Stimulated activated CD8-positive, alpha-beta memory T cell treated with anti-CD3 and anti-CD28 coated beads, Interleukin-2, amount 100 ng/mL, for 48 hours (primary cell): Measurements from ENCODE around the gene RITA1.

Experiments used
- DNase-seq, 2 donors: peaks; one replicate each; pipeline ENCODE4 v3.0.0-alpha.2; 2020; ENCODE audit warnings: low read depth in 2 of 2

The RITA1 gene

GRCh38 chr12:113152835-113153814 lies 32.4 kb upstream of the RITA1 start:
- peak; percentile 41 to 49 for DNase-seq

GRCh38 chr12:113154351-113154973 lies 31.1 kb upstream of the RITA1 start:
- DNase-seq, result no peak

DNA sequence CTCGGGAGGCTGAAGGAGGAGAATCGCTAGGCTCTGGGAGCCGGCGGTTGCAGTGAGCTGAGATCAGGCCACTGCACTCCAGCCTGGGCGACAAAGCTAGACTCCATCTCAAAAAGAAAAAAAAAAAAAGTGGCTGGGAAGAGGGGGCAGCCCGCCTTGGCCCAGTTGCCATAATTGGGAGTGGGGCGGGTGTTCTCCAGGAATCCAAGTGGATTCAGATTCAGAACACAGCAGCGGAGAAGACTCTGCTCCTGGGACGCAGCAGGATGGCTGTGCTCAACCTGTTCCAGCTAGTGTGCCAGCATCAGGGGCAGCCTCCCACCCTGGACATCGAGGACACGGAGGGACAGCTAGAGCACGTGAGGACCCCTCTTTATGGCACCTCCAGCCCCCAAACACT lies 30.5 kb upstream of the RITA1 start:
- DNase-seq, result no peak

GRCh38 chr12:113155646-113156045 lies 29.9 kb upstream of the RITA1 start:
- no peak for DNase-seq

GRCh38 chr12:113157218-113157859 lies 28.2 kb upstream of the RITA1 start:
- no peak for DNase-seq

GRCh38 chr12:113158439-113159203 lies 26.9 kb upstream of the RITA1 start:
- no peak for DNase-seq

DNA sequence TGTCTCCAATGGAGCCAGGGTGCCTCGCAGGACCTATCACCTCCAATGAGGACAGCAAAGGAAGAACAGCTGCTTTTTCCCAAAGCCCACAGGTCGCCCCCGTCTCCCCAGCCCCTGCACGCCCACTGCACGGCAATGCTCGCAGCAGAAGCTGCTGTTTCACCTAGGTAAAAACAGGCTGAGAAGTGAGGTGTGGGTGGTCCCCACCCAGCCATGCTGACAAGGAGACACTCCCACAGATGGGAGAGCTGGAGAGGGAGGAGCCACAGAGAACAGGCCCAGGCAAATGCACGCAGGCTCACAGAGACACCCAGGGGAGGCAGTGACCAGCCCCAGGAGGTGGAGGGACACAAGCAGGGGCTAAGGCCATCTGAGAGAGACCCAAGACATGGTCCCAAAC lies 25.6 kb upstream of the RITA1 start:
- no peak for DNase-seq

DNA sequence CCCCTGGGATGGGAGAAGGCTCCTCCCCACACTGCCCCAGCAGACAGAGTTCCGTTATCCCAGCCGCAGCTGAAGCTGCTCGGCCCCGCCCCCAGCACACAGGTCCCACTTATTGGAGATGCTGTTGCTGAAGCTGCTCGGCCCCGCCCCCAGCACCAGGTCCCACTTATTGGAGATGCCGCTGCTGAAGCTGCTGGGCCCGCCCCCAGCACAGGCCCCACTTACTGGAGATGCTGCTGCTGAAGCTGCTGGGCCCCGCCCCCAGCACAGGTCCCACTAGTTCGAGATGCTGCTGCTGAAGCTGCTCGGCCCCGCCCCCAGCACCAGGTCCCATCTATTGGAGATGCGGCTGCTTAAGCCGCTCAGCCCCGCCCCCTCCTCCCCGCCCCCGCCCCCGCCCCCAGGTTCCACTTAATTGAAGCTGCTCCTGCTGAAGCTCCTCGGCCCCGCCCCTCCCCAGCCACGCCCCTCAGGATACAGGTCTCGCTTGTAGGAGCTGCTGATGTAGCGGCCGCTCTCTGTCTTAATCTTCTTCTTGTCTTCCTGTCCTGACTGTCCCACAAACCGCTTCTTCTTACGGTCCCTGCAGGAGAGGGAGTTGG lies 24.0 kb upstream of the RITA1 start:
- peak in 1 of 2 donors; percentile 17 for DNase-seq

DNA sequence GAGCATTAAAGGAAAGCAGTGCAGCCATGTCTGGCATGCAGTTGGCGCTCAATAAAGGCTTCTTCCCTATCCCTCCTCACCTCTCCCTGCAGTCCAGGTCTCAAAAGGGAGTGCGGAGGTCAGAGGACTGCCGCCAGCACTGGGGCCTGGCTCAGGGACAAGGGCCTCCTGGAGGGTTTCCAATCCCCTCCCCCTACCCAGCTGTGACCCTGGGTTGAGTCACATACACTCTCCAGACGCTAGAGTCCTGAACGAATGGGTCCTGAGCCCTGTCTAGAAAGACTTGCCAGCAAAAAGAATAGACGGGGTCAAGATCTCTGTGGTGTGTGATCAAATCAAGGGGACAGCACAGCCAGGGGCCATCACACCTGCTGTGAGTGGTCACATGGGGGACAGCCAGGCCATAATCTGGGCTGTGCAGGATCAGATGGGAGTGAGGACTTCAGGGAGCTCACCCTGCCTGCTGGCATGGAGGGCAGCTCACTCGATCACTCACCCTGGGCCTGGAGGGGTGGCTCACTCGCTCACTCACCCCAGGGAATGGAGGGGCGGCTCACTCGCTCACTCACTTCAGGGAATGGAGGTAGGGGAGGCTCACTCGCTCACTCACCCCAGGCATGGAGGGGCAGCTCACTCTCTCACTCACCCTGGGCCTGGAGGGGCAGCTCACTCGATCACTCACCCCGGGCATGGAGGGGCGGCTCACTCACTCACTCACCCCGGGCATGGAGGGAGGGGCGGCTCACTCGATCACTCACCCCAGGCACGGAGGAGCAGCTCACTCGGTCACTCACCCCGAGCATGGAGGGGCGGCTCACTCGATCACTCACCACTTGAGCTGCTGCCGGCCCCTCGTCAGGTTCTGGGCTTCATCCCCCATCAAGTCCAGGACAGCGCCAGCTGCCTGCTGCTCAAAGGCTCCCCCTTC lies 23.2 kb upstream of the RITA1 start:
- no peak for DNase-seq

- DNase-seq, result no peak
Measured at GRCh38 chr12:113163030-113163360, 22.5 kb upstream of the RITA1 start.

DNA sequence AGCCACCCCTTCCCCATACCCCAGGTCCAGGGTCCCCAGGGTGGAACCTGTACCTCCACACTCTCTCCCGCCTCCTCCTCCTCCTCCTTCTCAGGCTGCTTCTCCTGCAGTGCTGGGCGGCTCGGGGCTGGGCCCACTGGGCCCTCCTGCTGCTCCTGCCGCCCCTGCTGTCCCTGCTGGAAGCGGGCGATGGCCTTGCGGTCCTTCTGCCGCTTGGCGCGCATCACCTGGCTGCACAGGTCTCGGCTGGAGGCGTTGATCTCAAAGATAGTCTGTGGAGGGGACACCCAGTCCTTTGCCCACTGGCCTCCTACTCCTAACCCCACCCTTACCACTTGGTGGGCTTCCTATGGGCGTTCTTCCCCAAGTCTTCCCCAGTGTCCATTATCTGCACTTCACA lies 21.5 kb upstream of the RITA1 start:
- no peak for DNase-seq

DNA sequence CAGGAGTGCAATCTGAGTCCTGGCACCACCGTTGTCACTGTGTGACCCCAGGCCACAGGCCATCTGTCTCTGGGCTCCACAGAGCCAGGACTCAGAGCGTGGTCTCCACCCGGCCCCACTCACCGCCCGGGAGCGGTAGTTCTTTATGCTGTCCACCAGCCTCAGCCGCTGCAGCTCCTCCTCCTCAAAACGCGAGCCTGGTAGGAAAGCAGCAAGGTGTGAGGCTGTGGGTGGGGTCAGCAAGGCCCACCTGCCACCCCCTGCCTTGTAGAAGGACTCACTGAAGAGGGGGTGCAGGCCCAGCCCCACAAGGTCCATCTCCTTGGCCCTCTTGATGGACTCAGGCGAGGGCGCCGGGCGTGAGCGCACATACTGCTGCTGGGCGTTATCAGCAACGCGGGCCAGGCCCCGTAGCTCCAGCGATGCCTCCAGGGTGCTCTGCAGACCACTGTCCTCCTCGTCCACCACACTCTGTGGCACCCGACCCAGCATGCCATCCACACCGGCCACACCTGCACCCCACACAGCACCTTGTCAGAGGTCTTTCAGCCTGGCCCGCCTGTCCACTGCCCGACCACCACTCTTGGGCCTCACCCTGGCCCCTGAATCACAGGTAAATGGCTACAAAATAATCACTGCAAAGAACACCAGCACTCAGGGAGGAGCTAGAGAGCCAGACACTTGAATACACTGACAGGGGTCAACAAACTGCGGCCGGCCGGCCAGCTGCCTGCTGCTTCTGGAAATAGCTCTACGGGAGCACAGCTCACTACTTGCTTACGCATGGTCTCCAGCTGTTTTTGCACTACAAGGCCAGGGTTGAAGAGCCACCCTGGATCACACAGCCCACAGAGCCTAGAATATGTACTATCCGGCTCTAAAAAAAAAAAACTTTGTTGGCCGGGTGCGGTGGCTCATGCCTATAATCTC lies 19.7 kb upstream of the RITA1 start:
- no peak for DNase-seq

DNA sequence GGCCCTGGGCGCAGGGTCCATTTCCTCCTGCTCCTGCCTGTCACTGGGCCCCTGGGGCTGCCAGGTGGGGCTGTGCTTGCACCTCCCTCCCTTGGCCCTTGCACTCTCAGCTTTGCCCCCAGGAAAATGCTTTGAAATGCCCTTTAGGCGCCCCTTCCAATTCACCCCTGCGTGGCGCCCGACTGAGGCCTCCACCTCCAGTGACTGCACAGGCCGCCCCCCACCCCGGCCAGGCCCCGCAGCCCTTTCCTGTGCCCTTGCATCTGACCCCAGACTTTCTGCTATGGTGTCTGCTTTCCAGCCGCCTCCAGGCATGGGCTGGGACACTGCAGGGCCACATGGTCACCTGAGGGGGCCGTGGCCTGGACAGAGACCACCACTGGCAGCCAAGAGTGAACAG lies 17.7 kb upstream of the RITA1 start:
- no peak for DNase-seq

- DNase-seq, result no peak
Measured at GRCh38 chr12:113169697-113170096, 15.8 kb upstream of the RITA1 start.

GRCh38 chr12:113170457-113170856 lies 15.1 kb upstream of the RITA1 start:
- DNase-seq, result no peak

DNA sequence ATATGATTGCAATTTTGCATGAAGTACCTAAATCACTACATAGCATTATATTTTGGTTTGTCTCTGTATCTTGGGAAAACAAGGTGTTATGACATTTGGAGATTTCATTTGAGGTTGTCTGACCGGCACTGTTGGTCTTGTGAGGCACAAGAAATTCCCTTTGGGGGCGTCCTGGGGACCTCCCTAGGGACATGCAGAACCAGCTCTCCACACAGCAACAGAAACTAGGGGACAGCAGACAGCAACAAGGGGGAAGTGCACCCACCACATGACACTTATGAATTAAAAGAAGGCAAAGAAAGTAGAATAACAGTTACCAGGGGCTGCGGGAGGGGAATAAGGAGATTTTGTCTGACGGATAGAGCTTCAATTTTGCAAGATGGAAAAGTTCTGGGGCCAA lies 14.6 kb upstream of the RITA1 start:
- DNase-seq, result no peak

DNA sequence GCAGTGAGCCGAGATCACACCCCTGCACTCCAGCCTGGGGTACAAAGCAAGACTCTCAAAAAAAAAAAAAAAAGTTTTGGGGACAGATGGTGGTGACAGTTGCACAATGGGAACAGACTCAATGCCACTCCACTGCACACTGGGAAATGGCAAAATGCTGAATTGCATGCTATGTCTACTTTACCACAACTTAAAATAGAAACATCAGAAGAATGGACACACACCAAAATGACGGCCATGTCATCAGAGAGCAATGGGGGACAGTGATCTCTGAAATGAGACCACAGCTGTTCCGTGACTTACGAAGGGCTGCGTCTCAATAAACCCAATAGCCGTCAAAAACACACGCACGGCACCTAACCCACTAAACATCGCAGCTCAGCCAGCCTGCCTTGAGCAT lies 14.0 kb upstream of the RITA1 start:
- no peak for DNase-seq

- no peak for DNase-seq
Measured at GRCh38 chr12:113172185-113172584, 13.3 kb upstream of the RITA1 start.

DNA sequence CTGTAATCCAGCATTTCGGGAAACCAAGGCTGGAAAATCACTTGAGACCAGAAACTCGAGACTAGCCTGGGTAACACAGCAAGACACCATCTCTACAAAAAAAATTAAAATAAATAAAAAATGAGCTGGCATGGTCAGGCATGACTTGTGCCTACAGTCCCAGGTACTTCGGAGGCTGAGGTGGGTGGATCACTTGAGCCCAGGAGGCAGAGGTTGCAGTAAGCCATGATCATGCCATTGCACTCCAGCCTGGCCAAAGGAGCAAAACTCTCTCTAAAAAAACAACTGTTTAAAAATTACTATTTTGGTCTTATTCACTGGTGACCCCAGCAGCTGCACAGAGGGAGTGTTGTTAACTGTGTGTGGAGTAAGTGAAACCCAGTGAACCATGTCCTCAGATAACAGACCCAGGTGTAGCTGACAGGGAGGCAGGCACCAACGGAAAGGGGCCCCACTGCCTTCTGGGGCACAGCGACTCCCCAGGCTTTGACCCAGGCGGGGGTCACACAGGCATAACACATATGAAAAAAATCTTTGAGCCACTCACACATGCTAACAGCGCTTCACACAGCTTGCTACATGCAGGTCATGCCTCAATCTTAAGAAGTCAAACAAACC lies 12.3 kb upstream of the RITA1 start:
- DNase-seq, result no peak
